GM21390 (cell line): ENCODE measurements around the gene FNDC5.

Experiments used
- ATAC-seq: cut with Tn5 transposase; IDR thresholded peaks from one replicate; pipeline ENCODE4 v1.9.1; 2021; ENCODE audit not compliant: unreplicated experiment

The FNDC5 gene

DNA sequence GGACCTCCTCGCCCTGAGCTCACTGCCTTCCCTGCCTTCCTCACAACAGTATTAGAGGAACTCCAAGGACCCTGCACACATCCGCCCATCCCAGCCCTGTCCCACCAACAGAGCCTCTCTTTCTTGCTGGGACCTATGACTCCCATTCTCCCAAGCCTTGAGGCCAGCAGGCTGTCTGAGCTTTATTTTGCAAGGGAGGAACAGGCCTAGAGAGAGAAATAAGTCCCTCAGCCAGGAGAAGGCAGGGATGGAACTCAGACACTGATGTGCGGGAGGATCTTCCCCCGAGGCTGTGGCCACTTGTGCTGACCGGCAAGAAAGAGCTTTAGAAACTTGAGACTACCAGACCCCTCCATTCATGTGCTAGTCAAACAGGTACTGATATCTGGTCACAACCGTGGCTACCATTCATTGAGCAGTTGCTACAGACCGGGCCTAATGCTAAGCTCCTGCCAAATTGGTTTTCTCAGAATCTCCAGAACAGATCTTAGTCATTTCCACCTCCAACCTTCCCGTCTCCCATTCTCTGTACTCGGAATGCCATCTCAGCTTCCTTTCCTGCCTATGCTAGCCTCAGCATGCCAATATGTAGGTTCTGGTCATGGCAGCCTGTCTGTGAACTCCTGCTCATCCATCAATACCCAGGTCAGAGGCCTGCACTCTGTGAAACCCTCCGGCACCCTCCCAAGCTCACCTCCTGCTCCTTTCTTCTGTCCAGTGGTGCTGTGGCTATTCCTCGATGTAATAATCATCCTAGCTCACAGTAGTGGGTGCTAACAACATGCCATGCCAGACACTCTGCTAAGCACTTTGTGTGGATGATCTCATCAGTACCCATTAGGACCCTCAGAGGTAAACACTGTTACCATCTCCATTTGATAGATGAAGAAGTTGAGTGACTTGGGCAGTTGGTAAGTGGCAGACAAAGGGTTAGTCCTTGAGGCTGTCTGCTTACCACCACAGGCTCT lies 26.7 kb upstream of the FNDC5 start:
- ATAC-seq, result no peak

DNA sequence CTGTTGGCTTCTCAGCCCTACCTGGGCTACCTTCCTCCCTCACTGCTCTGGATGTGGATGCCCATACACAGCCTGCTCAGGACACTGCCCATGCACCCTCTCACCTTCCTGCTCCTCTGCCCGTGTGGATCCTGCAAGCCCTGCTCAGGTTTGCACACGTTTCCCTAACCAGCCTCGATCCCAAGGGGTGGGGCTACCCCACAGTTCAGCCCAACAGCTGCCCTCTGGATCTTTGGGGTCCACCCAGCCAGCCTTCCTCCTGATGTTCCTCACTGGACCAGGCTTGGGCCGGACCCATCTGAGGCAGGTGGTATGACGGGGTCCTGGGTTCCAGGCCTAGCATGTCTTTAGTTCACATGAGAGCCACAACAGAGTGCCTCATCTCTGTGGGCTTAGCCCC lies 25.7 kb upstream of the FNDC5 start:
- ATAC-seq, result no peak

DNA sequence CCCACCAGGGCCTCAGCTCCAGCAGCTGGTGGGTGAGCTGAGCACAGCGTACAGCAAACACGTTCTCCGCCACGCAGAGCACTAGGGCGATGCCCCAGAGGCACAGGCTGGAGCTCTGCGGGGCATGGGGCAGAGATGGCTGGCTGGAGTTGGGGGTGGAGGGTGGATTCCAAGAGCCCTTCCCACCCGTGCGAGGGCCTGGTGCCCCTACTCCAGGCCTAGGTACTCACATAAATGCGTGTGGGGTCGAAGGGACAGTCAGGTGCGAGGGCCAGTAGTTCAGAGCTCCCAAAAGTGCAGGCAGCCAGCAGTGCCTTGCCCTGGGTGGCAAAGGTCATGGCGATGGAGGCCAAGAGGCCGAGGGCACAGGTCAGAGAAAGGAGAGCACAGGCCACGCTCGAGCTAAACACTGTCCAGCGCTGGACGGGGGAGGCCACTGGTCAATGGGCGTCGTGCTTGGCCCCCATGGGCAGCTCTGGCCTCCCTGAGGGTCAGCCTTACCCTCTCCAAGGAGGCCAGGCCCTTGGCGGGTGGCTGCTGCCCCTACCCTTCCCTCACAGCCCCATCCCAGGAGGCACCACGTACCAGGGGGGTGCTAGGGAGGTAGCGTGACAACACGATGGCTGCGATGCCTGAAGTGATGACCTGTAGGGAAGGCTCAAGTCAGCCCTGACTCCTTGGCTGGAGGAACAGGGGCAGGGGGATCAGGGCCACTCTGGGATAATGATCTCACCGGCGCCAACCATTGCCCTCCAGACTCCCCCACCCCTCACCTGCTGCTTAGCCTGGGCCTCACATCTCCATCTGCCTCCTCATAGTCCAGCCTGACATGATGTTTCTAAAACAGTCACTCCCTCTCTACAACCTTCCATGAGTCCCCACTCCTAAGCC lies 24.9 kb upstream of the FNDC5 start:
- no peak for ATAC-seq

DNA sequence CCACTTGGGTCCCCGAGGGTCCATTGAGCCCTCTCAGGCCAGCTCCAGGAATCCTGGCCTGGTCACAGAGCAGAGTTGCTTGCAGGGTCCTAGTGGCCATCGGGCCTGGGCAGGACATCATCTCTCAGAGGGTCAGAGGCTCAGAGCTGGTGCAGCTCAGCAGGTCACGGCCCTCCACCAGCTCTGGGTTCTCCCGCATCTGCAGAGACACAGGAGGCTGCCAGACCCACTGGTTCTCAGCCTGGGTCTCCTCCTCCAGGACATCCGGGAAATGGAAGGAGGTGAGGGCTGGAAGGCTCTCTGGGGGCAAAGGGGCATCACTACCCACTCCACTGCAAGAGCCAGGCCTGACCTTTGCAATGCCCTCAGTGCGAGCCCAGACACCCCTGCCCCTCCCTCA lies 24.0 kb upstream of the FNDC5 start:
- no peak for ATAC-seq

DNA sequence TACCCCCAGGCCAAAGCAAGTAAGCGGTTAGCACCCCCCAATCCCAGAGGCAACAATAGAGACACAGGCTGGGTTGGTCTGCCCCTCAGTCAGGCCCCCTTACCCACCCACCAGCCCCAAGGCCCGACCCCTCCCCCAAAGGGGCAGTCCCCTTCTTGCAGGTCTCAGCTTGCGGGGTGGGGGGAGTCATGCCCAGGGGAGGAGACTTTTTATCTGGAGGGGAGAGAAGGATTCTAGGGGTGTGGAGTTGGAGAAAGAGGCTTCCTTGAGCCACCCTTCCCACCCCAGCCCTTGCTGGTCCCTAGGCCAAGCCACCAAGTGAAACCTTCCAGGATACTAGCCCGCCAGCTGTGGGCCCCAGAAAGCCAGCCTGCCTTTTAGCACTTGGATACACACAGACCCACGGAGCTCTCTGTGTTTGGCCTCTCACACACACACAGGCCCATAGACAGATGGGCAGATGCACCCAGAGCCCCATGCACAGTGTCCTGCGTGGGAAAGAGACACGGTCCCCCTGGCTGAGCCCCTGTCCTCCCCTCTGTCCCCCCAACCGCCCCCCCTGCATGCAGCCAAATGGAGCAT lies 23.4 kb upstream of the FNDC5 start:
- ATAC-seq, result no peak

DNA sequence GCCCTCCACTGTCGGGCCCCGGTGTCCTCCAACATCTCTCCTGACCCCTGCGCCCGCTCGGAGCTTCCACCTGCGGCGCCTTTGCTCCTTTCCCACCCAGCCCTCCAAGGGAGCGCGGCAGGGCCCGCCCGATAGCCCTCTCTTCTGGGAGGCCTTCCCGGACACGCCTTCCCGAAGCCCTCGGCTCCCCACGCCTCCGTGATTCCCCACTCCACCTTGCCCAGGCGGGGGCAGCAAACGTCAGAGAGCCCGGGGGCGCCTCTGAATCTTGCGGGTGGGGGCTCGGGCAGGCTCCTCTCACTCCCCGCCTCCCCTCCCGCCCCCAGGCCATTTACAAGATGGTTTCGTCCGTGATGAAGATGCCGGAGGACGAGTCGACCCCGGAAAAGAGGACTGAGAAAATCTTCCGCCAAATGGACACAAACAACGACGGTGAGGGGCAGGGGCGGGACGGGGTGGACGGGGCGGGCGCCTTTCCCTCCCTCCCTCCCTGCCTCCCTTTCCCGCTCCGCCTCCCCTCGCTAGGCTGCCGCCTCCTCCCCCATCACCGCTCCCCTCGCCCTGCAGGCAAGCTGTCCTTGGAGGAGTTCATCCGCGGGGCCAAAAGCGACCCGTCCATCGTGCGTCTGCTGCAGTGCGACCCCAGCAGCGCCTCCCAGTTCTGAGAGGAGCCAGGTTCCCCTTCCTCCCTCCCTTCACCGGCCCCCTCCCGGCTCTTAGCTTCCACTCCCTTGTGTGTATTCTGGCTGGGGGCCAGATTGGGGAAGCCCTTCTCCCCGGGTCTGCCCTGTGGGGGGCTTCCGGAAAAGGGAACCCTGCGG lies 22.7 kb upstream of the FNDC5 start:
- no peak for ATAC-seq

DNA sequence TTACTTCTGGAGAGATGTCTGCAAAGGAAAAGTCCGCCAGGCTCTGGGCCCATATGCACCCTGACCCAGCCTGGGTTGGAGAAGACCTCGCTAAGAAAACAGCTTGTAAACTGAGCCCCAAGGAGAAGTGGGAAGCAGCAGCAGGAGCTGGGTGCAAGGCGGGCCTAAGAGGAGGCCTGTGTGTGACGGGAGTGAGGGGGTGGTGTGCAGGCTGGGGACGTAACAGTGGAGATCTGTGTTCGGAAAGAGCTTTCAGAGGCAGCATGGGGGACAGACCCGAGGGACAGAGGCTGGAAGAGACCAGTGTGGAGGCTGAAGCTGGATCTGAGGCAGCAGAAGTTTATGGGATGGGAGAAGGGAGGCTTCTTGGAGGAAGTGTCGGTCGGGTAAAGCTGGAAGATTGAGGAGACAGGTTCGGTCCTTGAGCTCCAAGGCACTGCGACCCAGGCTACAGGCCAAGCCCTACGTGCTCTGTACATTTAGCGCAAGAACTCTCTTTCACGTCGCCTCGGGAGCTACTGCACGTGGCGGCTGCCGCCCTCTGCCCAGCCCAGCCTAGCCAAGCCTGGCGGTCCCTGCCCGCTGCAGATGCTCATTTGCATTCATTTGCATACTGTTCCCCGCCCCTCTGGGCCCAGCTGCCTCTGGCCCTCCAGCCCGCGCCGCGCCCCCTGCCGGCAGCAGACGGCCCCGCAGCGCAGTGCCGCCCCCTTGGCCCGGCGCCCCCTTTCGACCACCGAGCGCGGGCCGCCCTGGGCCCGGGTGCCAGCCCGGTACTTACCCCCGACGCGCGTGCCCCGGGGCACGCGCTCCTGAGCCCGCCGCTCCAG lies 21.9 kb upstream of the FNDC5 start:
- ATAC-seq, result no peak

DNA sequence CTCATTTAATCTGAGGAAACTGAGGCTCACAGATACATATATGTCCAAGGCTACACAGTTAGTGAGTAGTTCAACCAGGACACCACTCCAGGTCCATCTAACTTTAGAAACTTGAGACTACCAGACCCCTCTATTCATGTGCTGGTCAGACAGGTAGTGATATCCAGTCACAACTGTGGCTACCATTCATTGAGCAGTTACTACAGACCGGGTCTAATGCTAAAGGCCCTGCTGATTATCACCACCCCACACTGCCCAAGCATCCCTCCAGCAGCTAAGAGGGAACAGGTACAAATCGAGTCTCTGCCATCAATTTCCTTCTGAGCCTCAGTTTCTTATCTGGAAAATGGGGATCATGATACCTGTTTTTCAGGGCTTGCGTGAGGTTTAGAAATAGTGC lies 20.9 kb upstream of the FNDC5 start:
- no peak for ATAC-seq

DNA sequence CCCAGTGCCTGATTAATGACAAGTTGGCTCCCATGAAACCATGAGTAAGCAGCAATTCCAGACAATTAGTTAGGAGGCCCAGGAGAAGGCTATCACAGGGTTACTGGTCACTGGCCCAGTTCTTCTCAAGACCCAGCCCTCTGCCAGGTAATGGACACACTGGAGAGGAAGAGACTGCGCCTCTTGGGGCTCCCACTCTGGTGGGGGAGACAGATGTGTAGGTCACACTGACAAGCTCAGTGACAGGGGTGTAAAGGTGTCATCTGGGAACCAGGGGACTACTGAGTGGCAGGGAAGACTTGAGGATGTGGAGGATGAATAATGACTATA lies 20.5 kb upstream of the FNDC5 start:
- ATAC-seq, result no peak

DNA sequence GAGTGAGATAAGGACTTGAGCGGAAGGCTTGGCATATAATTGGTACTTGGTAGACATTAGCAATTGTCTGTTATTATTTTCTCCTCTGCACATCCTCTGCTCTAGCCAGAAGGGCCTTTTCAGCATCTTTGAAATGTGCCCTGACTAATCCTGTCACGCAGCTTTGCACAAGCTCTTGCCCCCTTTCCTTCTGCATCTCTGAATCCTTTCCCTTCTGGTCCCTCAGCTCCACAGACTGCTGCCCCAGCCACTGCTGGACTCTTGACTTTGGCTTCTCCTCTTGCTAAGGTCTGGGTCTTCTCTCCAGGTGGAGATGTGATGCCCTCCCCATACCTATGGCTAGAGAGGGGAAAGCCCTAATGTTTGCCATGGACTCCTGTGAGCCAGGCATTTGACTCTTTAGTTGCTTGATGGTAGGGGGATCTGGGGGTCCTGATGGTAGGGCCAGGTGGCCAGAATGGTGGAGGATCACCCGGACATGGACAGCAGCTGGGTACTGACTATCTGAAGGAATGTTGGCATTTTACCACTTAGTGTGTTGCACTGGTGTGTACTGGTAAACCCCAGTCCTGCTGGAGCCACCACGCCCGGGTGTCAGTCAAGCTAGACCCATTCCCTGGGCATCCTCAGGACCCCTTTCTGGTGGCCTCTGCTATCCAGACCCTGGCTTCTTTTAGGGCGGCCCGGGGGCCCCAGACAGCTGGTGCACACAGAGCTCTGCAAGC lies 20.0 kb upstream of the FNDC5 start:
- no peak for ATAC-seq

DNA sequence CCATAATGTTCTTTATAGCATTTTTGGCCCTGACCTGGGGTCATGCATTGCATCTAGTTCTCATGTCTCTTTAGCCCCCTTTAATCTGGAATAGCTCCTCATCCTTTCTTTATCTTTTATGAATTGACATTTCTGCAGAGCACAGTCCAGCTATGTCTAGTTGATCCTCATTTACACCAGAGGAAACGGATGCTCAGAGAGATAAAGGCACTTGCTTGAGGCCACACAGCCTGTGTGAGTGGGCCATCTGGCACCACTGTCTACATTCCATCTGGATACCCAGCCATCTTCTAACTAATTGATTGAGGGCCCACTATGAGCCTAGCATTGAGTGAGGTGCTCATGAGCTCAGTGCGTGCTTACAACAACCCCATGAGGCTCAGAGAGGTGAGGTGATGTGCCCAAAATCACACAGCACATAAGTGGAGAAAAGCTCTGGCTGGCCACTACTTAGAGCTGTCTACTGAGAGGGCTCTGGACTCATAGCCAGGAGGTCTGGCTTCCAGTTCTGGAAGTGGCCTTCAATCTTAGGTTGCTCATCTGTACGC lies 19.1 kb upstream of the FNDC5 start:
- ATAC-seq, result no peak

DNA sequence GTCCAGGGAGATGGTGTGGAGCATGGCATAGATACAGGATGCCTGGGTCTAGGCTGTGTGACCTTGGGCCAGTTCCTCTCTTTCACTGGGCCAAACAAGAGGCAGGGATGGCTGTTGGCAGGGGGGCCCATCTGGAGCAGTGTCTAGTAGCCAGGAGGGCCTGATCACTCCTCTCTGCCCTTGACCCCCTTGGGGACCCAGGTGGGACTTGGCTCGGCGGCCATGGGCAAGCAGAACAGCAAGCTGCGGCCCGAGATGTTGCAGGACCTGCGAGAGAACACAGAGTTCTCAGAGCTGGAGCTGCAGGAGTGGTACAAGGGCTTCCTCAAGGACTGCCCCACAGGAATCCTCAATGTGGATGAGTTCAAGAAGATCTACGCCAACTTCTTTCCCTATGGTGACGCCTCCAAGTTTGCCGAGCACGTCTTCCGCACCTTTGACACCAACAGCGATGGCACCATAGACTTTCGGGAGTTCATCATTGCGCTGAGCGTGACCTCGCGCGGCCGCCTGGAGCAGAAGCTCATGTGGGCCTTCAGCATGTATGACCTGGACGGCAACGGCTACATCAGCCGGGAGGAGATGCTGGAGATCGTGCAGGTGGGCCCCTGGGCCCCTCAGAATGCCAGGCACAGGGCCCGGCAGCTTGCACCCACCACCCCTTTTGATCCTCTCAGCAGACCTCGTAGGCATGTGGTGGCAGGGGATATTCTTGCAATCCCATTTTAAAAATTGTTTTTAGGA lies 18.1 kb upstream of the FNDC5 start:
- ATAC-seq, result no peak

DNA sequence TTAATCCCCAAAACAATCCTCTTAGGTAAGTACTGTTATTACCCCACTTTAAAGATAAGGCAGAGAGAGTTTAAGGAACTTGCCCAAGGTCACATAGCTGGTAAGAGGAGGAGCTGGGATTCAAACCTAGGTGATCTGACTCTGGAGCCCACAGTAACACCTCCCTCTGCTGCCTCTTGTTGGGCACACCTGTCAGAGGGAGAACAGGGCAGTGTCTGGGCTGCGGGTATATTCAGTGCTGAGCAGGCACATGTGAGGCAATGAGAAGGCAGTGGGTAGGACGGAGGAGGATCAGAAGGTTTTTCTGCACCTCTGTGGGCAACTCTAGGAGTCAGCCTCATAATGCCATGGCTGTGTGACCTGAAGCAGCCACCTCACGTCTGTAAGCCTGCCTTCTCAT lies 17.4 kb upstream of the FNDC5 start:
- no peak for ATAC-seq

DNA sequence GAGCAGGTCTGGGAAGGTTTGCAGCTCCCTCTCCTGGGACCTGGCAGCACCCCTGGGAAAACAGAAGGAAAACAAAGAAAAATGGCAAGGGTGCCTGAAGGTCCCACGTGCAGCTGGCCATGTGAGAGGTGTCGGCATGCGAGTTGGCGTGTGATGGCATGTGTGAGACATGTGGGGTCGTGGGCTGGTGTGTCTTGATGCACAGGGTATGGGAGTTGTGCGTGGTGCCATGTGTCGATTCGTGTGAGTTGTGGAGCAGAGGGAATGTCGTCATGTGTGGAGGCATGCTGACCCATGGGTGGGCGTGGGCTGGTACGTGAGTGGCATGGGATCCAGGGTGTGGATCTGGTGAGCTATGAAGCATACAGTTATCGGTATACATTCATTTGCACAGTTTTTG lies 16.9 kb upstream of the FNDC5 start:
- ATAC-seq, result no peak

DNA sequence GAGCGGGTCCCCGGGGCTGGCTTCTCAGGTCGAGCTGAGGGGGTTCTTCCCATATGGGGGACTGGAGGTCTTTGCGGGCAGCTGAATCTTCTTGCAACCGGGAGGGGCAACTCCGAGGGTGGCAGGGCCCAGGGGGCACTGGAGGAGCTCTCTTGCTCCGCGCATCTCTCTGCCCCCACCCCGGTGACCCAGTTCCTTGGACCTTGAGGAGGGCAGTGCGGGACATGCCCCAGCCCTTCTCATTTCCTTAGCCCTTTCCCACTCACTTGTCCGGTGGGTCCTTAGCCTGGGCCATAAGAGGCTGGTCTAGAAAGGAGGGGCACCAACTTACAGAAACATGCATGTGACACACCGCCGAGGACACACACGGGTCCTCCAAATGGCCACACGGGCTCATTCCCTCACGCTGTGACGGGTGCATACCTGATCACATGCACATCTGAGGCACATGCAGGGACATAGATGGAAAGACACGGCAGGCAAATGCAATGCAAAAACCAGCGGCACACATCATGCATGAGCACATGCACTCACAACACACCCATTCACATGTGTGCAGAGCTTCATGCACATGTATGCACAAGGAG lies 16.2 kb upstream of the FNDC5 start:
- no peak for ATAC-seq

DNA sequence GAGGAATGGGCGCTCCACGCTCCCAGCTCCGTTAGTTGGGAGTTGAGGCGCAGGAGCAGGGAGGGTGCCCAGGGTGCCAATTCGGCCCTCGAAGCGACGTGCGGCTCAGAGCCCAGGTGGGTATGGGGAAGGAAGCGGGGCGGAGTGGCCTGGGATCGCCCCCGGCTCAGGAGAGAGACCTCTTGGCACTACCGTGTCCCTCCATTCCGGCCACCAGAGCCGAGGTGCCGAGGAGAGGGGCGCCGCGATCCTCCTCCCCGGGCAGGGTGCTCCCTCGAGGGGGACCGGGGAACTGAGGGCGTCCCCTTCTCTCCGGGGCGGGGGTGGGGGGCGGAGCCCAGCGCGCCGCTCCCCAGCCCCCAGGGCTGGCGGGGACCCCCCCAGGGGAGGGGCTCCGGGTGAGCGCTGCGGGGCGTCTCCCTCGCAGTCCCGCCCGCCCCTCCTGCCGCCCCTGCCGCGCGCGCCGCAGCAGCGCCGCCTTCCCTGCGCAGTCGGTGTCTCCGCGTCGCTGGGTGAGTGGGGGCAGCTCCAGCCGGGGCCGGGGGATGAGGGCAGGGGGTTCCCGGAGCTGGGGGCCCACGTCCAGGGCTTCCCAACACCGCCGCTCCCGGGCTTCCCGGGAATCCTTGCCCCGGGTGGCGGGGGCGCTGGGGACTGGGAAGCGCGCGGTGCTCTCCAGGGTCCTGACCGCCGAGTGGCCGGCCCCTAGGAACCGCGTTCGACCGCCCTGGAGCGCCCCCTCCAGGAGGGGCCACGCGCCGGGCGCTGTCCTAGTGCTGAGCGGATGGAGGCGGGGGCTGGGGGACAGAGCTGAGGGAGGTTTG lies 15.5 kb upstream of the FNDC5 start, which contains the start of gene HPCA:
TSS of gene HPCA (plus strand) at position 488 of the 824 bp plus-strand sequence. CDS start 2,408 bp downstream, outside the sequence.
- no peak for ATAC-seq

DNA sequence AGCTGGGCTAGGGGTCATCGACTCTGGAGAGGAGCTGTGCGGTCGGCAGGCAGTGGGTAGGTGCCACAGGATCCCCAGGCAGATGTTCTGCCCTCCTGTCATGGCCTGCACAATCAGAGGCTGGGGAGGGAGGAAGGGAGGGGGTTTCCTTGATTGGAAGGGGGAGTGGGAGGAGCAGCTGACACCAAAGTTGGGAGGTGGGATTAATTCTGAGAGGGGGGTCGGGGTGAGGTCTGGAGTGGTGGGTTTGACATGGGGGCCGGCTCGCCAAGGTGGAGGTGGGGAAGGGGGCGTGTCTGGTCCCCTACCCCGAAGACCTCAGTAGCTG lies 14.9 kb upstream of the FNDC5 start:
- no peak for ATAC-seq
